ENCODE measurements around the gene TLR10. TPM values are rescaled to one million over a fixed set of nuclear protein-coding genes. Genes with fewer than 3 reads are reported as not detected.

Gene TLR10
- polyA plus RNA-seq, 1 donor, result 0.41 TPM

DNA sequence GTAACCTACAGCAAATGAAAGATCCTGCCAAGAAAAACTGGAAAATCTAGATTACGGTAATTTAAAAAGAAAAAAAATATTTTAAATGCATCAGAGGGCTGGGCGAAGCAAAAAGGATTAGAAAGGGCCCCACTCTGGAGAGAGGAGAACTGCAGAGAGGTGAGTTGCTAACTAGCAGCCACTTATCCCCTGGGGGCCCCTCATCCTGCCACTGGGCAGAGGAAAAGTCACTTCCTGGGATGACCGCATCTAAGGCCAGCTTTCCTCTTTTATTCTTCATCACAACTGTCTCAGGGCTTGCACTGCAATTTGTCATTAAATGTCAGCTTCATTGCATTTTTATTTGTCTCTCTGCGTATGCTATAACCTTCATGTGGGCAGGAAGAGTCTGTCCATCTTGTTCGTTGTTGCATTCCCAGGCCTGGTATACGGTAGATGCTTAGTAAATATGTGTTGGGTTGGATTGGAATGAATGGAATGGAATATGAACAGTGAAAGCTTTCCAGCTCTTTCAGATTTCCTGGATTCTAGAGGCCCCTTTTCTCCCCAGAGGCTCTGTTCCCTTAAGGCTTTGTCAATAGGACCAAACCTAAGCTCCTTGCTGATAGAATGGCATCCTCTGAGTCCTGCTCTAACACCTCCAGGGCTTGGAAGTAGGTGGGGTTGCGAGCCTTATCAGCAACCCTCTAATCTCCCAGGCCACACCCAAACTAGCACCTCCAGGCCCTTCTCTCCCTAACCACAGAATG, 58.9 kb downstream of the TLR10 start:
- DNase-seq, result no peak

DNA sequence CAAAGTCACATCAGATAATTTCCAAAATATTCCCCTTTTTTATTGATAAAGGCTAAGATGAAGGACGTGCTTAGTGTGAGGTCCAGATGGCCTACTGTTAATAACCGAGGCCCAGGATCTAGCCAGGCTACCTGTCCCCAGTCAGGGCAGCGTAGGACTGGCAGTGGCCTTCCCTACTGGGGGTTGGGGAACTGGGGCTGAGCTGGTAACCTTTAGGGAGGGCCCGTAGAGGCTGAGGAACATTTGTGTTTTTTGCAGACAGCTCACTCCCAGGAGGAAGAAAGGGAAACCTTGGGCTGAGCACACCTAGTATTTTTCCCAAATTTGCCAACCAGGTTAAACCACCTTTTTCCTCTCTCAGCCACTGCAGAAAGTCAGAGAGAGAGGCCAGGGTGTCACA, 59.7 kb downstream of the TLR10 start:
- no peak for DNase-seq

Other genes with a start within 250 kb of the TLR10 start
- gene KLF3, start 118.8 kb downstream of the TLR10 start, polyA plus RNA-seq (ENCODE audit: insufficient read length), result 34.0 TPM
- 3.1 TPM for gene TLR1, start 21.8 kb upstream of the TLR10 start, polyA plus RNA-seq (ENCODE audit: insufficient read length)
- gene TLR6, start 73.8 kb upstream of the TLR10 start, polyA plus RNA-seq (ENCODE audit: insufficient read length), result 1.4 TPM
- 53.5 TPM for gene FAM114A1, start 84.8 kb upstream of the TLR10 start, polyA plus RNA-seq (ENCODE audit: insufficient read length)
- 0.13 TPM for gene TMEM156, start 249.4 kb upstream of the TLR10 start, polyA plus RNA-seq (ENCODE audit: insufficient read length)